Subcutaneous abdominal adipose tissue (tissue), 5 donors: Measurements from ENCODE around the gene PLXNA4.

Experiments used
- H3K27ac ChIP-seq: one replicate; pipeline ENCODE4 v1.7.0; 2013; ENCODE audit warnings: low read depth, mild to moderate bottlenecking, inconsistent platforms, low read length, moderate library complexity
- H3K27me3 ChIP-seq, 5 donors: one replicate each; pipeline ENCODE4 v1.7.0; 2013; ENCODE audit warnings: low read length in 5 of 5, inconsistent platforms in 1 of 5; ENCODE audit not compliant: control insufficient read depth in 5 of 5, insufficient read depth in 4 of 5
- H3K36me3 ChIP-seq, 5 donors: one replicate each; pipeline ENCODE4 v1.7.0; 2013; ENCODE audit warnings: low read length in 5 of 5; ENCODE audit not compliant: control insufficient read depth in 5 of 5, insufficient read depth in 5 of 5
- H3K4me1 ChIP-seq, 5 donors: one replicate each; pipeline ENCODE4 v1.7.0; 2013; ENCODE audit warnings: low read length in 5 of 5, mild to moderate bottlenecking in 3 of 5, moderate library complexity in 1 of 5; ENCODE audit not compliant: control insufficient read depth in 5 of 5, insufficient read depth in 5 of 5
- H3K4me3 ChIP-seq, 5 donors: one replicate each; pipeline ENCODE4 v1.7.0; 2013; ENCODE audit warnings: low read length in 5 of 5, low read depth in 1 of 5
- H3K9ac ChIP-seq, 5 donors: one replicate each; pipeline ENCODE4 v1.7.0; 2013; ENCODE audit warnings: low read length in 5 of 5, mild to moderate bottlenecking in 4 of 5, moderate library complexity in 3 of 5
- H3K9me3 ChIP-seq, 5 donors: one replicate each; pipeline ENCODE4 v1.7.0; 2013; ENCODE audit warnings: low read length in 5 of 5; ENCODE audit not compliant: control insufficient read depth in 5 of 5
- donor health status: healthy.
- donor health status: healthy.
- donor health status: healthy.
- donor health status: healthy.
- donor health status: healthy.

The PLXNA4 gene

GRCh38 chr7:132488634-132489302, 87.5 kb downstream of the PLXNA4 start:
- H3K9me3 ChIP-seq, result no peaks in the 10 kb centered on the region
- no peak overlapping the region for H3K9ac ChIP-seq
- peaks cover 20 to 56% (median 45%) of the 10 kb centered on the region in 5 donors for H3K4me1 ChIP-seq
- H3K27me3 ChIP-seq, result no peaks in the 10 kb centered on the region
- no peak overlapping the region for H3K4me3 ChIP-seq
- peaks cover 0 to 4% (median 0%) of the 10 kb centered on the region in 5 donors for H3K36me3 ChIP-seq
- no peak overlapping the region for H3K27ac ChIP-seq

- Histone ChIP-seq H3K27ac (peak overlapping the region; percentile 64), H3K27me3 (no peaks in the 10 kb centered on the region), H3K9ac (no peak overlapping the region), H3K36me3 (peaks cover 0 to 4% (median 0%) of the 10 kb centered on the region in 5 donors), H3K4me3 (no peak overlapping the region), H3K9me3 (no peaks in the 10 kb centered on the region), H3K4me1 (peaks cover 19 to 58% (median 45%) of the 10 kb centered on the region in 5 donors)
Measured at GRCh38 chr7:132486274-132486610, 90.0 kb downstream of the PLXNA4 start.

GRCh38 chr7:132485600-132486273, 90.5 kb downstream of the PLXNA4 start:
- no peaks in the 10 kb centered on the region for H3K27me3 ChIP-seq
- H3K27ac ChIP-seq, result peak overlapping the region; percentile 64
- peaks cover 0 to 4% (median 0%) of the 10 kb centered on the region in 5 donors for H3K36me3 ChIP-seq
- H3K9ac ChIP-seq, result no peak overlapping the region
- H3K4me1 ChIP-seq, result peaks cover 19 to 62% (median 47%) of the 10 kb centered on the region in 5 donors
- H3K9me3 ChIP-seq, result no peaks in the 10 kb centered on the region
- no peak overlapping the region for H3K4me3 ChIP-seq

GRCh38 chr7:132485136-132485535, 91.1 kb downstream of the PLXNA4 start:
- Histone ChIP-seq H3K4me1 (peaks cover 19 to 64% (median 53%) of the 10 kb centered on the region in 5 donors), H3K4me3 (no peak overlapping the region), H3K36me3 (peaks cover 0 to 4% (median 0%) of the 10 kb centered on the region in 5 donors), H3K27me3 (no peaks in the 10 kb centered on the region), H3K27ac (no peak overlapping the region), H3K9ac (no peak overlapping the region), H3K9me3 (no peaks in the 10 kb centered on the region)

GRCh38 chr7:132482866-132483265, 93.4 kb downstream of the PLXNA4 start:
- Histone ChIP-seq H3K9me3 (no peaks in the 10 kb centered on the region), H3K27ac (no peak overlapping the region), H3K4me1 (peaks cover 8 to 47% (median 36%) of the 10 kb centered on the region in 5 donors), H3K36me3 (peaks cover 0 to 4% (median 0%) of the 10 kb centered on the region in 5 donors), H3K27me3 (no peaks in the 10 kb centered on the region), H3K4me3 (no peak overlapping the region), H3K9ac (no peak overlapping the region)

GRCh38 chr7:132480534-132480933, 95.7 kb downstream of the PLXNA4 start:
- Histone ChIP-seq H3K27ac (peak overlapping the region; percentile 10), H3K4me1 (peaks cover 0 to 29% (median 21%) of the 10 kb centered on the region in 5 donors), H3K9me3 (no peaks in the 10 kb centered on the region)

GRCh38 chr7:132476541-132476940, 99.7 kb downstream of the PLXNA4 start:
- H3K27ac ChIP-seq, result no peak overlapping the region
- H3K27me3 ChIP-seq, result no peaks in the 10 kb centered on the region
- H3K36me3 ChIP-seq, result no peaks in the 10 kb centered on the region
- no peaks in the 10 kb centered on the region for H3K9me3 ChIP-seq
- H3K9ac ChIP-seq, result no peak overlapping the region
- H3K4me1 ChIP-seq, result peaks cover 1 to 44% (median 42%) of the 10 kb centered on the region in 5 donors
- H3K4me3 ChIP-seq, result no peak overlapping the region

More at GRCh38 chr7:132480534-132480933, 95.7 kb downstream of the PLXNA4 start:
- Histone ChIP-seq H3K36me3 (no peaks in the 10 kb centered on the region), H3K9ac (peak overlapping the region in 2 of 5 donors; percentile 48 to 54), H3K4me3 (no peak overlapping the region), H3K27me3 (no peaks in the 10 kb centered on the region)

- no peak overlapping the region for H3K27ac ChIP-seq
- H3K27me3 ChIP-seq, result no peaks in the 10 kb centered on the region
- no peaks in the 10 kb centered on the region for H3K36me3 ChIP-seq
- H3K9me3 ChIP-seq, result no peaks in the 10 kb centered on the region
- no peak overlapping the region for H3K9ac ChIP-seq
- H3K4me3 ChIP-seq, result no peak overlapping the region
- peaks cover 1 to 41% (median 40%) of the 10 kb centered on the region in 5 donors for H3K4me1 ChIP-seq
Measured at GRCh38 chr7:132475669-132476116, 100.6 kb downstream of the PLXNA4 start.

- no peaks in the 10 kb centered on the region for H3K9me3 ChIP-seq
- peak overlapping the region in 1 of 5 donors; percentile 15 for H3K9ac ChIP-seq
- no peak overlapping the region for H3K27ac ChIP-seq
- no peaks in the 10 kb centered on the region for H3K36me3 ChIP-seq
- H3K4me3 ChIP-seq, result no peak overlapping the region
- H3K27me3 ChIP-seq, result no peaks in the 10 kb centered on the region
- peaks cover 1 to 36% (median 35%) of the 10 kb centered on the region in 5 donors for H3K4me1 ChIP-seq
Measured at GRCh38 chr7:132475037-132475668, 101.1 kb downstream of the PLXNA4 start.
